ENCODE results near the gene ROBO2.

GRCh38 chr3:77376511-77376910 is 336.6 kb downstream of the ROBO2 start:
- no peak for TF ChIP-seq CTCF (IDR thresholded peaks at IDR 0.05)
- no peak for TF ChIP-seq HDAC2 (IDR thresholded peaks at IDR 0.05)
- no peak for TF ChIP-seq JUNB (IDR thresholded peaks at IDR 0.05)
- TF ChIP-seq MAX (IDR thresholded peaks at IDR 0.05) = no peak
- no peak for TF ChIP-seq USF2 (IDR thresholded peaks at IDR 0.05)
- no peak for TF ChIP-seq POLR2A (IDR thresholded peaks at IDR 0.05; ENCODE audit: low read length)
- no peak for TF ChIP-seq BCL3 (IDR thresholded peaks at IDR 0.05)
- no peak for TF ChIP-seq HES2 (IDR thresholded peaks at IDR 0.05)
